Psoas muscle (tissue), 8 donors: ENCODE data around the gene PPAT. TPM values are rescaled to one million over a fixed set of nuclear protein-coding genes. Genes with fewer than 3 reads are reported as not detected.

Experiments
- ATAC-seq, 4 donors: fragments of 200-7000 bp; cut with Tn5 transposase; one replicate each; pipeline ENCODE4 v1.9.1; 2020; ENCODE audit warnings: moderate library complexity in 3 of 4, mild to moderate bottlenecking in 2 of 4
- DNase-seq, 2 donors: peaks; one replicate each; pipeline ENCODE4 v3.0.0-alpha.2; 2020
- H3K27ac ChIP-seq: fragments of 200-600 bp; one replicate; pipeline ENCODE4 v1.8.0; 2022
- H3K27me3 ChIP-seq, 3 donors: fragments of 200-600 bp in 1 of 3; one replicate each; pipeline versions ENCODE4 v1.6.1 to v1.8.0; 2013 to 2022; ENCODE audit warnings: low read length in 2 of 3, mild to moderate bottlenecking in 2 of 3, moderate library complexity in 1 of 3; ENCODE audit not compliant: insufficient read depth in 3 of 3
- H3K36me3 ChIP-seq, 2 donors: fragments of 200-600 bp in 1 of 2; one replicate each; pipeline versions ENCODE4 v1.6.1 to v1.8.0; 2013 to 2022; ENCODE audit warnings: low read depth in 1 of 2, mild to moderate bottlenecking in 1 of 2, moderate library complexity in 1 of 2; ENCODE audit not compliant: insufficient read depth in 1 of 2
- H3K4me1 ChIP-seq: fragments of 200-600 bp; one replicate; pipeline ENCODE4 v1.8.0; 2022
- H3K4me3 ChIP-seq: fragments of 200-600 bp; one replicate; pipeline ENCODE4 v1.8.0; 2022; ENCODE audit warnings: mild to moderate bottlenecking
- H3K9me3 ChIP-seq: fragments of 200-600 bp; one replicate; pipeline ENCODE4 v1.8.0; 2022
- CTCF ChIP-seq: fragments of 200-600 bp; IDR thresholded peaks from one replicate; pipeline ENCODE4 v1.8.0; 2022; ENCODE audit warnings: antibody characterized with exemption
- WGBS, 3 donors: extraction: QIAGEN DNeasy Blood & Tissue Kit; methylation state at CpG; one replicate each; pipeline versions ENCODE4 v1.1.6 to v1.1.7; 2013; 5-methylcytosine and 5-hydroxymethylcytosine counted together
- intact Hi-C, 2 donors: fragments of 100-400 bp; cut with DNase I; formaldehyde crosslinking; loops; one replicate each; pipeline versions ENCODE4 v1.11.0 to v1.14.2; 2022
- long read RNA-seq, 2 donors: library from polyadenylated mRNA; unstranded; transcript quantifications; one replicate each; pipeline ENCODE4 v2.0.0, GENCODE V29; 2021
- polyA plus RNA-seq, 3 donors: library from polyadenylated mRNA; stranded (reverse); fragments of 200-250 nt; gene quantifications; one replicate each; pipeline ENCODE4 v1.2.3, GENCODE V29; 2013
- total RNA-seq, 4 donors: library from RNA; stranded (reverse); fragmentation: NEBNext Ultra II Directional in 2 of 4; extraction: Animal tissue kit (Norgen Biotek cat#: 25700) in 2 of 4; gene quantifications; one replicate each; pipeline versions ENCODE4 v1.2.1 to v1.2.4, GENCODE V29; 2021 to 2023
- donor health status: healthy with polysubstance abuse.
- donor health status: DM: no; HTN: no; CAD: no; lungs with moderate emphysema.
- donor health status: Bipolar disorder and iron deficiency.
- donor health status: healthy.
- donor health status: DM: yes; HTN: yes; CAD: no.
- donor health status: DM: no; HTN: no; CAD: no.
- donor health status: DM: no; HTN: no; CAD: no.
- donor health status: DM: yes; HTN: yes; CAD: no.

Gene PPAT
- total RNA-seq, result 1 to 10 TPM; 5.0 to 8.1 (median 6.6) TPM
- 1 to 10 TPM; 1.8 to 8.1 (median 3.7) TPM for polyA plus RNA-seq
- long read RNA-seq, donor 1, transcript PPAT-201 (11 exons, 3,682 nt), result major isoform, 8 of 8 reads
- long read RNA-seq, donor 1, partial matches to known transcripts, result 0 of 8 reads
- long read RNA-seq, donor 1, other reads (novel, unspliced or antisense), result 0 of 8 reads
- long read RNA-seq, donor 2, transcript PPAT-201 (11 exons, 3,682 nt), result major isoform, 9 of 11 reads
- long read RNA-seq, donor 2, partial matches to known transcripts, result 0 of 11 reads
- long read RNA-seq, donor 2, other reads (novel, unspliced or antisense), result 2 of 11 reads

GRCh38 chr4:56435140-56435926 lies at the start of gene PPAT:
Gene PPAT, minus strand, starts transcription at chr4:56435615. Its CDS starts 138 bp downstream, at chr4:56435477.
- Histone ChIP-seq H3K9me3 (no peaks in the 10 kb centered on the region), H3K27me3 (no peaks in the 10 kb centered on the region), H3K36me3 (no peaks in the 10 kb centered on the region), H3K27ac (peak within 1 kb of the TSS; percentile 97), H3K4me3 (peak within 1 kb of the TSS; percentile 85), H3K4me1 (peaks cover 12% of the 10 kb centered on the region)
- DNase-seq (peak; percentile 98 to 99), ATAC-seq (peak; percentile 95 to 97 (median 96))
- WGBS, 3 donors, result 0 to 1% (median 0%) methylated on average over 54 to 61 of the region's 61 CpGs
- TF ChIP-seq CTCF, result peak; percentile 26
- intact Hi-C loops, result loop anchor here in 1 of 2 donors (5.0 kb wide), 3 partner anchors 48 to 472 kb away; partner anchors contain the start of genes AASDH and REST

- intact Hi-C loops, result loop anchor here in 1 of 2 donors (10.0 kb wide), 1 partner anchor 544 kb away; no protein-coding TSS in a partner anchor
- no peaks in the 10 kb centered on the region for H3K9me3 ChIP-seq
- no peak for TF ChIP-seq CTCF
- H3K4me3 ChIP-seq, result no peak overlapping the region
- H3K4me1 ChIP-seq, result no peaks in the 10 kb centered on the region
- no peak overlapping the region for H3K27ac ChIP-seq
- no peaks in the 10 kb centered on the region for H3K27me3 ChIP-seq
- DNase-seq (no peak), ATAC-seq (no peak)
- 82 to 92% (median 89%) methylated on average over 3 of the region's 3 CpGs for WGBS, 3 donors
- peaks cover 7 to 95% of the 10 kb centered on the region in 2 donors for H3K36me3 ChIP-seq
Measured at GRCh38 chr4:56480691-56481090, 45.3 kb upstream of the PPAT start.

- WGBS, 3 donors, result 94 to 97% (median 95%) methylated on average over 5 of the region's 5 CpGs
Measured at GRCh38 chr4:56477192-56477702, 41.8 kb upstream of the PPAT start.

GRCh38 chr4:56475917-56476316 lies 40.5 kb upstream of the PPAT start:
- Histone ChIP-seq H3K27me3 (no peaks in the 10 kb centered on the region), H3K36me3 (peaks cover 13 to 100% of the 10 kb centered on the region in 2 donors), H3K4me1 (no peaks in the 10 kb centered on the region), H3K4me3 (no peak overlapping the region), H3K9me3 (no peaks in the 10 kb centered on the region), H3K27ac (no peak overlapping the region)
- TF ChIP-seq CTCF, result no peak
- ATAC-seq (no peak), DNase-seq (no peak)
- 89 to 96% (median 89%) methylated on average over 2 of the region's 2 CpGs for WGBS, 3 donors
- intact Hi-C loops, result loop anchor here in 1 of 2 donors (10.0 kb wide), 1 partner anchor 549 kb away; no protein-coding TSS in a partner anchor

More at GRCh38 chr4:56477192-56477702, 41.8 kb upstream of the PPAT start:
- intact Hi-C loops, result loop anchor here in 1 of 2 donors (10.0 kb wide), 1 partner anchor 548 kb away; no protein-coding TSS in a partner anchor
- Histone ChIP-seq H3K4me3 (no peak overlapping the region), H3K9me3 (no peaks in the 10 kb centered on the region), H3K36me3 (peaks cover 10 to 95% of the 10 kb centered on the region in 2 donors), H3K4me1 (no peaks in the 10 kb centered on the region), H3K27ac (no peak overlapping the region), H3K27me3 (no peaks in the 10 kb centered on the region)
- ATAC-seq, result no peak
- TF ChIP-seq CTCF, result no peak
- no peak for DNase-seq
